Activated CD4-positive, alpha-beta T cell treated with anti-CD3 and anti-CD28 coated beads, Interleukin-2, amount 10 ng/mL, durations not matched to agents 24 days and 14 days (primary cell): Measurements from ENCODE around the gene TRRAP. TPM values are rescaled to one million over a fixed set of nuclear protein-coding genes. Genes with fewer than 3 reads are reported as not detected.

Experiments used
- total RNA-seq: library from RNA; stranded (reverse); gene quantifications from 2 replicates; pipeline ENCODE4 v1.2.3, GENCODE V29; 2022

The TRRAP gene
- total RNA-seq, 1 donor from 2014 or later, result 65.1 TPM

Other genes starting within 250 kb of the TRRAP start
- gene TMEM130, start 8.5 kb upstream of the TRRAP start, total RNA-seq, result 0.66 TPM in 1 of 2 replicates, not detected in the other